Testis (tissue), 3 donors: ENCODE measurements around the gene PTPRQ. TPM values are rescaled to one million over a fixed set of nuclear protein-coding genes. Genes with fewer than 3 reads are reported as not detected.
A peak's percentile ranks its signal among the peaks of the same experiment; 100 is the strongest.

ENCODE experiments used
- DNase-seq: peaks from one replicate; pipeline ENCODE4 v3.0.0-alpha.2; 2019
- H3K27ac ChIP-seq, 2 donors: fragments of 200-600 bp; sonication (generic); one replicate each; pipeline ENCODE4 v1.5.1; 2019
- H3K27me3 ChIP-seq: fragments of 200-600 bp; sonication (generic); one replicate; pipeline ENCODE4 v1.5.1; 2019
- H3K36me3 ChIP-seq: fragments of 200-600 bp; sonication (generic); one replicate; pipeline ENCODE4 v1.5.1; 2017; ENCODE audit warnings: low read depth; ENCODE audit errors: missing control alignments
- H3K4me1 ChIP-seq: fragments of 200-600 bp; sonication (generic); one replicate; pipeline ENCODE4 v1.5.1; 2019
- H3K4me3 ChIP-seq, 2 donors: fragments of 200-600 bp; sonication (generic); one replicate each; pipeline ENCODE4 v1.5.1; 2017 to 2019
- H3K9me3 ChIP-seq: fragments of 200-600 bp; sonication (generic); one replicate; pipeline ENCODE4 v1.5.1; 2017
- POLR2A ChIP-seq: fragments of 450-650 bp; IDR thresholded peaks from one replicate; pipeline ENCODE4 v1.6.1; 2017; ENCODE audit warnings: antibody characterized with exemption, mild to moderate bottlenecking, moderate library complexity
- WGBS, 2 donors: methylation state at CpG; one replicate each; pipeline ENCODE4 v1.1.5; 2018; 5-methylcytosine and 5-hydroxymethylcytosine counted together
- intact Hi-C: fragments of 100-400 bp; cut with DNase I; formaldehyde crosslinking; loops from one replicate; pipeline ENCODE4 v1.15.1; 2023; ENCODE audit warnings: low total_unique reads
- polyA plus RNA-seq: library from polyadenylated mRNA; stranded (reverse); fragments of 350-450 nt; fragmentation: Illumina TruSeq; extraction: RNeasy Lipid Tissue Mini Kit (QIAGEN cat#74804); gene quantifications from one replicate; pipeline ENCODE4 v1.2.3, GENCODE V29; 2014; ENCODE audit warnings: low read depth, low replicate concordance; ENCODE audit not compliant: insufficient read depth
- total RNA-seq, 2 donors: library from RNA; depleted of rRNA; stranded (reverse); fragments of >200 nt; gene quantifications; one replicate each; pipeline ENCODE4 v1.2.3, GENCODE V29; 2016
- TF ChIP-seq, protein P1 (sequence below), 3 experiments: fragments of 450-650 bp in 2 of 3; fragments of 200-600 bp in 1 of 3; sonication (generic) in 1 of 3; IDR thresholded peaks; one replicate each; pipeline ENCODE4 v1.5.1; 2016 to 2019; ENCODE audit warnings: antibody characterized with exemption in 3 of 3, mild to moderate bottlenecking in 2 of 3, moderate library complexity in 1 of 3

Gene PTPRQ
- total and polyA plus RNA-seq, 3 donors from 2014 or later, result 1.4 to 3.8 (median 3.7) TPM

DNA sequence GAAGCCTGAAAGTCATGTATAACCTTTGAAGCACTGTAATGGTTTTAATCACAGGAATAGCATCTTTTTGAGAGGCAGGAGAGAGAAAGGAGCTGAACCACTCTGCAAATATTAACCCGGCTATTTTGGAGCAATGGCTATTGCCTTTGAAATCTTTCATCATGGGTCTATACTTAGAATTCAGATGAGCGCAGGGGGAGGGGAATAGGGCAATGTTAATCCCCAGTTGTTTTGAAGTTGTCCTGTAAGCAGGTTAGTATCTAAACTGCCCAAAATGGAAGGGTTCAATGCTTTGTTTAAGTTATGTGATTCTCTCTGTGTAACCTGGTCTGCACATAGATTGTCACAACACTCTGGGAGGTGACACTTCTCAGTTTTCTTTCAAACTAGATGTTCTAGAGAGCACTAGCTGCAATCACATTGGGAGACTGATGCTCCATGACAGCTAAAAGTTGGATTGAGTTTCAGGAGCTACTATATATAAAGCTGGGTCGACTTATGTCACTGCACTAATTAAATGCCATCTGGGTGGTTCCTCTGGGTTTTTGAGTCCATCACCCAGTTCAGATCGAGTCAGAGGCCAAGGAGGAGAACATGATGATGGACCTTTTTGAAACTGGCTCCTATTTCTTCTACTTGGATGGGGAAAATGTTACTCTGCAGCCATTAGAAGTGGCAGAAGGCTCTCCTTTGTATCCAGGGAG, 263.2 kb downstream of the PTPRQ start, which contains the start of gene MYF6:
Gene MYF6, plus strand, starts transcription at position 509 of the 704 bp plus-strand sequence. Its CDS starts 86 bp downstream, at position 595.
- Histone ChIP-seq H3K4me3 (peak within 1 kb of the TSS in 1 of 2 donors; percentile 25), H3K9me3 (no peaks in the 10 kb centered on the region), H3K36me3 (no peaks in the 10 kb centered on the region), H3K27me3 (no peaks in the 10 kb centered on the region), H3K27ac (no peak within 1 kb of the TSS), H3K4me1 (no peaks in the 10 kb centered on the region)
- DNase-seq, result no peak
- 54 to 57% methylated on average over 4 of the region's 4 CpGs for WGBS, 2 donors
- intact Hi-C loops, result no loop called here
- TF ChIP-seq POLR2A, result no peak
- TF ChIP-seq, protein P1, sequence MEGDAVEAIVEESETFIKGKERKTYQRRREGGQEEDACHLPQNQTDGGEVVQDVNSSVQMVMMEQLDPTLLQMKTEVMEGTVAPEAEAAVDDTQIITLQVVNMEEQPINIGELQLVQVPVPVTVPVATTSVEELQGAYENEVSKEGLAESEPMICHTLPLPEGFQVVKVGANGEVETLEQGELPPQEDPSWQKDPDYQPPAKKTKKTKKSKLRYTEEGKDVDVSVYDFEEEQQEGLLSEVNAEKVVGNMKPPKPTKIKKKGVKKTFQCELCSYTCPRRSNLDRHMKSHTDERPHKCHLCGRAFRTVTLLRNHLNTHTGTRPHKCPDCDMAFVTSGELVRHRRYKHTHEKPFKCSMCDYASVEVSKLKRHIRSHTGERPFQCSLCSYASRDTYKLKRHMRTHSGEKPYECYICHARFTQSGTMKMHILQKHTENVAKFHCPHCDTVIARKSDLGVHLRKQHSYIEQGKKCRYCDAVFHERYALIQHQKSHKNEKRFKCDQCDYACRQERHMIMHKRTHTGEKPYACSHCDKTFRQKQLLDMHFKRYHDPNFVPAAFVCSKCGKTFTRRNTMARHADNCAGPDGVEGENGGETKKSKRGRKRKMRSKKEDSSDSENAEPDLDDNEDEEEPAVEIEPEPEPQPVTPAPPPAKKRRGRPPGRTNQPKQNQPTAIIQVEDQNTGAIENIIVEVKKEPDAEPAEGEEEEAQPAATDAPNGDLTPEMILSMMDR (IDR thresholded peaks at IDR 0.05), result no peak

DNA sequence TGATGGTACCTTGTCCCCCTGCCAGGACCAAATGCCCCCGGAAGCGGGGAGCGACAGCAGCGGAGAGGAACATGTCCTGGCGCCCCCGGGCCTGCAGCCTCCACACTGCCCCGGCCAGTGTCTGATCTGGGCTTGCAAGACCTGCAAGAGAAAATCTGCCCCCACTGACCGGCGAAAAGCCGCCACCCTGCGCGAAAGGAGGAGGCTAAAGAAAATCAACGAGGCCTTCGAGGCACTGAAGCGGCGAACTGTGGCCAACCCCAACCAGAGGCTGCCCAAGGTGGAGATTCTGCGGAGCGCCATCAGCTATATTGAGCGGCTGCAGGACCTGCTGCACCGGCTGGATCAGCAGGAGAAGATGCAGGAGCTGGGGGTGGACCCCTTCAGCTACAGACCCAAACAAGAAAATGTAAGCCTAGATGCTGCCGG, 263.8 kb downstream of the PTPRQ start:
- Histone ChIP-seq H3K9me3 (no peaks in the 10 kb centered on the region), H3K27me3 (no peaks in the 10 kb centered on the region), H3K36me3 (no peaks in the 10 kb centered on the region), H3K4me3 (no peak overlapping the region), H3K4me1 (no peaks in the 10 kb centered on the region), H3K27ac (no peak overlapping the region)
- intact Hi-C loops, result no loop called here
- WGBS, 2 donors, result 42 to 61% methylated on average over 13 to 21 of the region's 21 CpGs
- TF ChIP-seq POLR2A, result no peak
- TF ChIP-seq, protein P1 (IDR thresholded peaks at IDR 0.05), result no peak
- no peak for DNase-seq

DNA sequence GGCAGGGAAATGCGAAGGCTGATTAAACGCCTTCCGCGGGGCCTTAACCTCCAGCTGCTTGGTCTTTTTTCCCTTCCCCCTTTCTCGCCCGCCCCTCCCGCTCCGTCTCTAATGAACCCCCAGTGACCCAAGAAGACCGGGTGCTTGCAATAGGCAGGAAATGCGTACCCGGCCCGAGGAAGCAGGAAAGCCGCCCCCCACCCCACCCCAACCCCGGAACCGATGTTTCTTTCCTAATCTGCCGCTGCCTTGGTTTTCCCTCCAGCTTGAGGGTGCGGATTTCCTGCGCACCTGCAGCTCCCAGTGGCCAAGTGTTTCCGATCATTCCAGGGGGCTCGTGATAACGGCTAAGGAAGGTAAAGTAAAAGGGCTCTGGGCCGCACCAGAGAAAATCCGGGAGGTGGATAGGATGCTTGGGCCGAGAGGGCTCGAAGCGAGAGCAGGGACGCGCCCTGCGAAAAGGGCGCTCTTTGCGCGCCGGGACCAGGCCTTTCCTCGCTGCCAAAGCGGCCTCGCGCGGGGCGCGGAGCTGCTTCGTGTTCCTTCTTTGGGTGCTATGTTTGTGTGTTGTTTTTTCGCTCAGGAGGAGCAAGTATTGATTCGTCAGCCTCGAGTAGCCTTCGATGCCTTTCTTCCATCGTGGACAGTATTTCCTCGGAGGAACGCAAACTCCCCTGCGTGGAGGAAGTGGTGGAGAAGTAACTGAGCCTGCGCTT, 264.4 kb downstream of the PTPRQ start:
- peak overlapping the region in 1 of 2 donors; percentile 25 for H3K4me3 ChIP-seq

DNA sequence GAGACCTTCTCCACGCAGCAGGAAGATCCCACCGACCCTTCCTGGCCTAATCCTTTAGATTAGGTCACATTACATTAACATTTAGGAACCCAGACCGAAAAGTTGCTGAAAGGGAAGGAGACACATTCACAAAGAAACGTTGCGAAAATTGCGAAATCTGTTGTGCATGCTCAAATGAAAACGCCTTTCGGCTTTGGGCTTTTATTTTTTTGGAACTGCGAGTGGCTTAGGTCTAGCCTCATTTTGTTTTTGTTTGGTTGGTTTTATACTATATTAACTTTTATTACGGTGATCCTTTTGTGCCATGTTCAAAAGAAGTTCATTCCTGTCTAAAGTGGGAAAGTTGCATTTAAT, 264.9 kb downstream of the PTPRQ start:
- no peaks in the 10 kb centered on the region for H3K4me1 ChIP-seq
- intact Hi-C loops, result no loop called here
- H3K4me3 ChIP-seq, result peak overlapping the region in 1 of 2 donors; percentile 25
- no peaks in the 10 kb centered on the region for H3K36me3 ChIP-seq
- WGBS, 2 donors, result 42 to 48% methylated on average over 10 of the region's 10 CpGs
- no peaks in the 10 kb centered on the region for H3K9me3 ChIP-seq
- TF ChIP-seq, protein P1 (IDR thresholded peaks at IDR 0.05), result no peak
- no peak for TF ChIP-seq POLR2A
- DNase-seq, result no peak
- H3K27ac ChIP-seq, result no peak overlapping the region
- H3K27me3 ChIP-seq, result no peaks in the 10 kb centered on the region

More for the DNA sequence above, 264.4 kb downstream of the PTPRQ start:
- no peaks in the 10 kb centered on the region for H3K36me3 ChIP-seq
- no peak overlapping the region for H3K27ac ChIP-seq
- no peak for TF ChIP-seq POLR2A
- TF ChIP-seq, protein P1 (IDR thresholded peaks at IDR 0.05), result no peak
- WGBS, 2 donors, result 21 to 23% methylated on average over 24 to 50 of the region's 50 CpGs
- intact Hi-C loops, result no loop called here
- H3K27me3 ChIP-seq, result no peaks in the 10 kb centered on the region
- no peaks in the 10 kb centered on the region for H3K9me3 ChIP-seq
- no peaks in the 10 kb centered on the region for H3K4me1 ChIP-seq
- peak; percentile 14 for DNase-seq
